GM12878 (cell line): ENCODE data around the gene EDNRA. TPM values are rescaled to one million over a fixed set of nuclear protein-coding genes. Genes with fewer than 3 reads are reported as not detected.

Source experiments
- ATAC-seq: fragments of 200-7000 bp; cut with Tn5 transposase; 3 replicates; pipeline ENCODE4 v1.9.1; 2020; ENCODE audit warnings: mild to moderate bottlenecking, moderate library complexity
- BruUV-seq: library from RNA; stranded (reverse); fragments of 400-500 nt; replicated peaks from 2 replicates; lab custom pipeline; 2021; lab: Mats Ljungman, UMichigan
- CTCF ChIA-PET: fragments of 300-600 bp; sonication (Branson Sonifier 250); formaldehyde crosslinking; extraction: SDS; loops from one replicate; lab custom pipeline; 2021; ENCODE audit warnings: inconsistent platforms; lab: Yijun Ruan, JAX
- POLR2A ChIA-PET: fragments of 350-600 bp; formaldehyde crosslinking; extraction: SDS; loops from one replicate; lab custom pipeline; 2021; ENCODE audit warnings: inconsistent platforms; lab: Charles Lee
- RAD21 ChIA-PET: fragments of 300-600 bp; sonication (Branson Sonifier 250); formaldehyde crosslinking; loops from one replicate; lab custom pipeline; 2023; ENCODE audit warnings: antibody characterized with exemption; ENCODE audit not compliant: unreplicated experiment; lab: Charles Lee
- SMC1A ChIA-PET: fragments of 300-600 bp; sonication (Branson Sonifier 250); formaldehyde crosslinking; loops from one replicate; lab custom pipeline; 2023; ENCODE audit not compliant: unreplicated experiment, uncharacterized antibody; lab: Charles Lee
- DNase-seq: peaks from one replicate; pipeline ENCODE4 v3.0.0-alpha.2; 2011; ENCODE audit warnings: low read depth, low spot score
- FAIRE-seq: peaks from 3 replicates; lab custom pipeline; 2011; peaks lifted over from hg19 to GRCh38; lab: Jason Lieb, UNC
- H2AFZ ChIP-seq: 2 replicates; pipeline ENCODE4 v1.6.0; 2011; ENCODE audit warnings: low read depth, low read length, control low read depth; ENCODE audit not compliant: control insufficient read depth
- H3K27ac ChIP-seq: 2 replicates; pipeline ENCODE4 v1.5.1; 2011; ENCODE audit warnings: control low read depth; ENCODE audit not compliant: control insufficient read depth, insufficient read depth
- H3K27me3 ChIP-seq, 2 experiments: replicated peaks in 1 of 2; 2 replicates each; pipeline versions ENCODE4 v1.6.0 to v1.6.1; 2011; ENCODE audit warnings: low read length in 1 of 2; ENCODE audit not compliant: control insufficient read depth in 2 of 2, insufficient read depth in 2 of 2
- H3K36me3 ChIP-seq, 2 experiments: 2 replicates each; pipeline ENCODE4 v1.5.1; 2011; ENCODE audit warnings: low read length in 1 of 2; ENCODE audit not compliant: control insufficient read depth in 2 of 2, insufficient read depth in 2 of 2
- H3K4me1 ChIP-seq: 2 replicates; pipeline ENCODE4 v1.6.1; 2011; ENCODE audit warnings: mild to moderate bottlenecking, low read length, moderate library complexity, mixed read lengths; ENCODE audit not compliant: control insufficient read depth, insufficient read depth
- H3K4me2 ChIP-seq: 2 replicates; pipeline ENCODE4 v1.6.0; 2011; ENCODE audit warnings: control low read depth; ENCODE audit not compliant: control insufficient read depth, insufficient read depth
- H3K4me3 ChIP-seq: fragments of 200-600 bp; sonication (generic); 2 replicates; pipeline ENCODE4 v1.5.1; 2016
- H3K79me2 ChIP-seq: 2 replicates; pipeline ENCODE4 v1.6.0; 2011; ENCODE audit warnings: low read length; ENCODE audit not compliant: control insufficient read depth, insufficient read depth
- H3K9ac ChIP-seq: 2 replicates; pipeline ENCODE4 v1.8.0; 2011; ENCODE audit warnings: low read length, control low read depth, mixed read lengths; ENCODE audit not compliant: control insufficient read depth, insufficient read depth
- H3K9me3 ChIP-seq: replicated peaks from 3 replicates; pipeline ENCODE4 v1.5.1; 2011; ENCODE audit warnings: mild to moderate bottlenecking, low read length; ENCODE audit not compliant: control insufficient read depth, insufficient read depth
- H4K20me1 ChIP-seq: 2 replicates; pipeline ENCODE4 v1.6.0; 2011; ENCODE audit not compliant: control insufficient read depth, insufficient read depth
- HDGF ChIP-seq: fragments of 450-650 bp; IDR thresholded peaks from 2 replicates; pipeline ENCODE4 v1.6.1; 2016; ENCODE audit warnings: antibody characterized with exemption
- RUNX3 ChIP-seq: IDR thresholded peaks from 2 replicates; pipeline ENCODE4 v1.6.1; 2012; ENCODE audit warnings: low read length, inconsistent platforms
- STAT3 ChIP-seq: IDR thresholded peaks from 2 replicates; pipeline ENCODE4 v1.6.1; 2011; ENCODE audit warnings: low read depth, low read length, improper control_type of control experiment
- ZNF622 ChIP-seq: fragments of 450-650 bp; IDR thresholded peaks from 2 replicates; pipeline ENCODE4 v1.6.1; 2017; ENCODE audit warnings: mild to moderate bottlenecking, inconsistent platforms
- WGBS: methylation state at CpG from one replicate; pipeline ENCODE4 v1.1.6; 2016; ENCODE audit warnings: low lambda C conversion rate; ENCODE audit not compliant: insufficient replicate concordance, insufficient coverage; ENCODE audit errors: missing lambda C conversion rate; 5-methylcytosine and 5-hydroxymethylcytosine counted together
- in situ Hi-C: fragments of 300-500 bp; cut with MboI; formaldehyde crosslinking; loops from 9 replicates; pipeline ENCODE4 v1.14.3; 2018; ENCODE audit warnings: mixed read lengths
- intact Hi-C: fragments of 100-400 bp; cut with micrococcal nuclease; formaldehyde crosslinking; loops from one replicate; pipeline ENCODE4 v1.14.2; 2022; ENCODE audit not compliant: unreplicated experiment
- polyA plus RNA-seq, 11 experiments: library from polyadenylated mRNA; depleted of rRNA in 4 of 11; unstranded in 6 of 11; stranded (reverse) in 5 of 11; fragments of >200 nt; fragmentation: Nextera tagmentation in 4 of 11; fragmentation: Illumina TruSeq in 1 of 11; extraction: Ambion mirVana in 4 of 11; extraction: Trizol in 1 of 11; gene quantifications; 1 replicate in 1 of 11; 2 replicates in 10 of 11; pipeline versions ENCODE4 v1.2.1 to v1.2.3, GENCODE V29; 2011 to 2016; ENCODE audit warnings: inconsistent platforms in 2 of 11, missing spikeins in 2 of 11, low read depth in 1 of 11
- total RNA-seq, 4 experiments: library from RNA; depleted of rRNA in 3 of 4; stranded (reverse); fragments of >200 nt in 3 of 4; fragmentation: Illumina TruSeq in 1 of 4; extraction: Trizol in 1 of 4; gene quantifications; 2 replicates each; pipeline versions ENCODE4 v1.2.1 to v1.2.3, GENCODE V29; 2013 to 2021
- TF ChIP-seq, protein P1 (sequence below): fragments of 150-350 bp; IDR thresholded peaks from 2 replicates; pipeline ENCODE4 v1.6.1; 2016; ENCODE audit warnings: low read depth, low read length

Gene EDNRA
- total and polyA plus RNA-seq, 10 of the 15 experiments (the other 5 are each of a cell fraction or from before 2014, with no cell fraction given) = 0.01 to 0.32 (median 0.13) TPM

DNA sequence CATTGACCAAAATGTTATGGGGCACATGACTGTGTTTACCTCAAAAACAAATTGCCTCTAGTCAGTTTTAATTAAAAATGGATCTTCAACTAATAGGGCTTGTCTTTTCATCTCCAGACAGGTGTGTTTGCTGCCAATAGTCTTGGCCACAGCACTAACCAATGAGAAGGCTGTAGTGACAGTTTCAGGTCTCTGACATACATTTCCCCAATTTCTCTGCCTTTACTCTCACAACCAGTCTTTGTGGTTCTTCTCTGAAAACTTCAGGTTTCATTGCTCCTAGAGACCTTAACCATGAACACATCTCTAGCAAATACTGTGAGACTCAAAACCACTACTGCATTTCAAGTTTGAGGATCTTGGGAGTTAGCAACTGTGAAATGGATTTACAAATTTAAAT, 3.5 kb upstream of the EDNRA start:
- intact Hi-C loops (no loop called here), in situ Hi-C loops (no loop called here)
- no peak for DNase-seq
- no peak overlapping the region for H3K9ac ChIP-seq
- no peak overlapping the region for H2AFZ ChIP-seq
- TF ChIP-seq ZNF622 = no peak
- TF ChIP-seq RUNX3 = 0 out of 2 replicates have a peak, but pooled peaks have one; percentile 7
- no peak for TF ChIP-seq STAT3
- CTCF ChIA-PET = no interaction called here
- ATAC-seq = no peak
- H3K36me3 ChIP-seq = no peaks in the 10 kb centered on the region
- SMC1A ChIA-PET = no interaction called here
- RAD21 ChIA-PET = no interaction called here
- no peak for FAIRE-seq
- no peaks in the 10 kb centered on the region for H4K20me1 ChIP-seq
- H3K4me1 ChIP-seq = no peaks in the 10 kb centered on the region
- H3K79me2 ChIP-seq = no peaks in the 10 kb centered on the region
- no peaks in the 10 kb centered on the region for H3K9me3 ChIP-seq
- peaks cover 3 to 5% of the 10 kb centered on the region in 2 experiments for H3K27me3 ChIP-seq
- POLR2A ChIA-PET = no interaction called here
- no peak overlapping the region for H3K4me2 ChIP-seq
- H3K4me3 ChIP-seq = no peak overlapping the region
- no peak overlapping the region for H3K27ac ChIP-seq
- BruUV-seq = no TSS peak

DNA sequence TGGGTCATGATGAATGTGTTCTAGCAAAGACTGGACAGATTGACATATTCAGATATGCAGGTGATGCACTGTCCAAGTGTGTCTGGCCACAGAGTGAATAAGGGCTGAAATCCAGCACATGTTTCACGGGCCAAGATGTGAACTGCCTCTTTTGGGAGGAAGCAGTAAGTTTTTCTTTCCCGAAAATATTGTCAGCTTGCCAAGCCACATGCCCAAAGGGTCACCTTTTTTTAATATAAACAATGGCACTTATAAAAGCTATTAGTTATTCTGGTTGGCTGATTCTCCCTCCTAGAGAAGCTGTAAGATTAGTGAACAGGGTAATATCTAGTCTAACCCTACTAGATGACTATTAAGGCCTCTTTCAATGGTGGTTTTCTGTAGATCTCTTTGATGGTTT, 1.5 kb upstream of the EDNRA start:
- SMC1A ChIA-PET = interaction anchor here (0.7 to 1.4 kb wide), 2 partner anchors 9 to 39 kb away, joined by 3 to 4 read pairs; no protein-coding TSS in a partner anchor
- Histone ChIP-seq H3K9me3 (no peaks in the 10 kb centered on the region), H3K36me3 (no peaks in the 10 kb centered on the region), H3K27me3 (peaks cover 3 to 5% of the 10 kb centered on the region in 2 experiments), H3K4me1 (no peaks in the 10 kb centered on the region), H3K79me2 (no peaks in the 10 kb centered on the region), H3K27ac (no peak overlapping the region), H2AFZ (no peak overlapping the region), H3K9ac (no peak overlapping the region), H4K20me1 (no peaks in the 10 kb centered on the region), H3K4me2 (no peak overlapping the region), H3K4me3 (no peak overlapping the region)
- RAD21 ChIA-PET = no interaction called here
- 0% methylated on average over 2 of the region's 2 CpGs for WGBS
- in situ Hi-C loops = no loop called here
- POLR2A ChIA-PET = no interaction called here
- DNase-seq = no peak
- FAIRE-seq = no peak
- no peak for ATAC-seq
- intact Hi-C loops = no loop called here
- no peak for TF ChIP-seq HDGF
- TF ChIP-seq, protein P1, sequence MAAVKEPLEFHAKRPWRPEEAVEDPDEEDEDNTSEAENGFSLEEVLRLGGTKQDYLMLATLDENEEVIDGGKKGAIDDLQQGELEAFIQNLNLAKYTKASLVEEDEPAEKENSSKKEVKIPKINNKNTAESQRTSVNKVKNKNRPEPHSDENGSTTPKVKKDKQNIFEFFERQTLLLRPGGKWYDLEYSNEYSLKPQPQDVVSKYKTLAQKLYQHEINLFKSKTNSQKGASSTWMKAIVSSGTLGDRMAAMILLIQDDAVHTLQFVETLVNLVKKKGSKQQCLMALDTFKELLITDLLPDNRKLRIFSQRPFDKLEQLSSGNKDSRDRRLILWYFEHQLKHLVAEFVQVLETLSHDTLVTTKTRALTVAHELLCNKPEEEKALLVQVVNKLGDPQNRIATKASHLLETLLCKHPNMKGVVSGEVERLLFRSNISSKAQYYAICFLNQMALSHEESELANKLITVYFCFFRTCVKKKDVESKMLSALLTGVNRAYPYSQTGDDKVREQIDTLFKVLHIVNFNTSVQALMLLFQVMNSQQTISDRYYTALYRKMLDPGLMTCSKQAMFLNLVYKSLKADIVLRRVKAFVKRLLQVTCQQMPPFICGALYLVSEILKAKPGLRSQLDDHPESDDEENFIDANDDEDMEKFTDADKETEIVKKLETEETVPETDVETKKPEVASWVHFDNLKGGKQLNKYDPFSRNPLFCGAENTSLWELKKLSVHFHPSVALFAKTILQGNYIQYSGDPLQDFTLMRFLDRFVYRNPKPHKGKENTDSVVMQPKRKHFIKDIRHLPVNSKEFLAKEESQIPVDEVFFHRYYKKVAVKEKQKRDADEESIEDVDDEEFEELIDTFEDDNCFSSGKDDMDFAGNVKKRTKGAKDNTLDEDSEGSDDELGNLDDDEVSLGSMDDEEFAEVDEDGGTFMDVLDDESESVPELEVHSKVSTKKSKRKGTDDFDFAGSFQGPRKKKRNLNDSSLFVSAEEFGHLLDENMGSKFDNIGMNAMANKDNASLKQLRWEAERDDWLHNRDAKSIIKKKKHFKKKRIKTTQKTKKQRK = no peak
- TF ChIP-seq, all 136 proteins: peak for 0
- CTCF ChIA-PET = no interaction called here
- BruUV-seq = no TSS peak
